Activated naive CD8-positive, alpha-beta T cell treated with anti-CD3 and anti-CD28 coated beads, Interleukin-2, amount 10 ng/mL, durations not matched to agents 7 days and 5 days (primary cell): Measurements from ENCODE around the gene KCNH1. TPM values are rescaled to one million over a fixed set of nuclear protein-coding genes. Genes with fewer than 3 reads are reported as not detected.

Source experiments
- ATAC-seq: fragments of 150-1000 bp; cut with Tn5 transposase; one replicate; pipeline ENCODE4 v1.10.0; 2021; ENCODE audit warnings: low read depth, moderate library complexity
- POLR2A ChIA-PET: fragments of 350-600 bp; sonication (Branson Sonifier 250); formaldehyde crosslinking; loops from one replicate; lab custom pipeline; 2021; ENCODE audit warnings: antibody characterized with exemption; lab: Charles Lee
- DNase-seq: peaks from one replicate; pipeline ENCODE4 v3.0.0; 2021
- H3K27ac Mint-ChIP-seq: one replicate; pipeline ENCODE4 v1.8.0; 2022; ENCODE audit warnings: mild to moderate bottlenecking, mixed read lengths
- H3K27me3 Mint-ChIP-seq: one replicate; pipeline ENCODE4 v1.8.0; 2022; ENCODE audit warnings: mild to moderate bottlenecking, moderate library complexity, mixed read lengths
- H3K36me3 Mint-ChIP-seq: one replicate; pipeline ENCODE4 v1.8.0; 2021; ENCODE audit warnings: mild to moderate bottlenecking, mixed read lengths
- H3K4me1 Mint-ChIP-seq: one replicate; pipeline ENCODE4 v1.8.0; 2021; ENCODE audit warnings: mixed read lengths
- H3K4me3 Mint-ChIP-seq: one replicate; pipeline ENCODE4 v1.8.0; 2022; ENCODE audit warnings: mild to moderate bottlenecking, moderate library complexity, mixed read lengths
- H3K9me3 Mint-ChIP-seq: one replicate; pipeline ENCODE4 v1.8.0; 2021; ENCODE audit warnings: mixed read lengths
- total RNA-seq, 2 experiments: library from RNA; stranded (reverse); gene quantifications; one replicate each; pipeline ENCODE4 v1.2.3, GENCODE V29; 2021

Gene KCNH1
- total RNA-seq, 2 experiments from 2014 or later: not detected

DNA sequence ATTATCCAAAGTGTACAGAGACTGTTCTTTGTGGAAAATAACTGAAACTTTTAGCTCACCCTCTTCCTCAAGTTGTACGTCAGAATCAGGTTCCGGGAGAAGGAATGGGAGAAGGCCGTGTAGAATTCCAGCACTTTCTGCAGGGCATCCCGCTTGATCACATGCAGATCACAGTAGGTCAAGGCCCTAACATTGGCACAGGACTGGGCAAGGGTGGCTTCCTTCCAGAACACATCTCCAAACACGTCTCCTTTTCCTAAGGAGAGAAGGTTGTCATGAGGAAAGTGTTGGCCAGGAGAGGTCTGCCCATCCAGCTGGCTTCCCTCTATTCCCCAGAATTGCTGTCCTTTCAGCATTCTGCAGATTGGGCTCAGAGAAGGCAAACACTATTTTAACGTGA is 358.7 kb downstream of the KCNH1 start:
- Mint-ChIP-seq H3K4me3 (no peak overlapping the region), H3K36me3 (no peaks in the 10 kb centered on the region), H3K27ac (no peak overlapping the region), H3K9me3 (no peaks in the 10 kb centered on the region), H3K4me1 (no peaks in the 10 kb centered on the region), H3K27me3 (peaks cover 10% of the 10 kb centered on the region)
- POLR2A ChIA-PET: no interaction called here
- DNase-seq (no peak), ATAC-seq (no peak)

- DNase-seq: no peak
- Mint-ChIP-seq H3K27ac (no peak overlapping the region), H3K36me3 (no peaks in the 10 kb centered on the region), H3K4me3 (no peak overlapping the region), H3K27me3 (peaks cover 9% of the 10 kb centered on the region), H3K4me1 (no peaks in the 10 kb centered on the region), H3K9me3 (no peaks in the 10 kb centered on the region)
- ATAC-seq: no peak
- POLR2A ChIA-PET: no interaction called here
These were observed 360.5 kb downstream of the KCNH1 start for GRCh38 chr1:210773450-210773849.

DNA sequence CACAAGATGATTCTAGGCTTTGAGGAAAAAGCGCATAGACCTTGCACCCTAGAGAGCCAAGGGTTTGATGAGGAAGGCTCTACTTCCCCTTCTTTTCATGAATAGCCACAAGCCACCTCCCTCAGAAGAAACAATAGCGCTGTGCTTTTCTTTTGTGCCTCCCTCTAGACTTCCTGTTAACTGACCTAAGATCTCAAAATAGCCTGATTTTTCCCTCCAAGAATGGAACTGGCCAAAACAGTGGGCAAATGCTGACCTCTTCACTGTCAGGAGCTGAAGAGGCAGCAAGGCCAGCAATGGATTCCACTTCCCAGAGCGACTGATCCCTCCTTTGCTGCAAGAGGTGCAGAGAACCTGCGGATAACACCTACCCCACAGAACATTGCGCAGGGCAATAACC is 362.8 kb downstream of the KCNH1 start:
- POLR2A ChIA-PET: no interaction called here

GRCh38 chr1:210770396-210770984 is 363.5 kb downstream of the KCNH1 start:
- Mint-ChIP-seq H3K27me3 (peaks cover 7% of the 10 kb centered on the region), H3K4me1 (no peaks in the 10 kb centered on the region), H3K36me3 (no peaks in the 10 kb centered on the region), H3K9me3 (no peaks in the 10 kb centered on the region), H3K4me3 (no peak overlapping the region), H3K27ac (no peak overlapping the region)
- no peak for ATAC-seq
- no peak for DNase-seq
- POLR2A ChIA-PET: no interaction called here

More for the DNA sequence above, 362.8 kb downstream of the KCNH1 start:
- H3K4me3 Mint-ChIP-seq: no peak overlapping the region
- DNase-seq (no peak), ATAC-seq (no peak)
- H3K4me1 Mint-ChIP-seq: no peaks in the 10 kb centered on the region
- H3K27me3 Mint-ChIP-seq: peaks cover 7% of the 10 kb centered on the region
- H3K27ac Mint-ChIP-seq: no peak overlapping the region
- H3K9me3 Mint-ChIP-seq: no peaks in the 10 kb centered on the region
- no peaks in the 10 kb centered on the region for H3K36me3 Mint-ChIP-seq

DNA sequence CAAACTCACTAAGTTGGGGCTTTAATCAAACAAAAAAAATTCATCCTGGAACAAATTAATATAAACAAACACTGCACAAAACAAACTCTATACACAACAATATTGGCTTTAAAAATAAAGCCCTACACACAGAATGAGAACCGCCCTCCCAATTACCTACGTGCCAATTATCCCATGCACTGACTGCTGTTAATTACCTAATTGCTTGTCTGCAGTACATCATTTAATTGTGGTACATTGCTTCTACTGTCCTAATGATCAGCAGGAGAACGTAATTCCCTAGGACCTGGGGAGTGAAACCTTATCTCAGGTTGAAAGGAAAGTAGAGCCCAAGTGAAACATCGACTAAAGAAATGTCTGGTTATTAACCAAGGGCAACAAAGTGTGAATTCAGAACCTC is 364.5 kb downstream of the KCNH1 start:
- no peaks in the 10 kb centered on the region for H3K4me1 Mint-ChIP-seq
- DNase-seq (no peak), ATAC-seq (no peak)
- no peak overlapping the region for H3K4me3 Mint-ChIP-seq
- POLR2A ChIA-PET: no interaction called here
- no peaks in the 10 kb centered on the region for H3K9me3 Mint-ChIP-seq
- no peaks in the 10 kb centered on the region for H3K36me3 Mint-ChIP-seq
- H3K27ac Mint-ChIP-seq: no peak overlapping the region
- peaks cover 4% of the 10 kb centered on the region for H3K27me3 Mint-ChIP-seq

GRCh38 chr1:210764536-210764935 is 369.4 kb downstream of the KCNH1 start:
- no peaks in the 10 kb centered on the region for H3K36me3 Mint-ChIP-seq
- H3K27me3 Mint-ChIP-seq: peaks cover 16% of the 10 kb centered on the region
- POLR2A ChIA-PET: no interaction called here
- DNase-seq: no peak
- no peak overlapping the region for H3K27ac Mint-ChIP-seq
- no peak overlapping the region for H3K4me3 Mint-ChIP-seq
- no peak for ATAC-seq
- peaks cover 2% of the 10 kb centered on the region for H3K9me3 Mint-ChIP-seq
- no peaks in the 10 kb centered on the region for H3K4me1 Mint-ChIP-seq

- Mint-ChIP-seq H3K4me3 (no peak overlapping the region), H3K27ac (no peak overlapping the region), H3K36me3 (no peaks in the 10 kb centered on the region), H3K9me3 (peaks cover 2% of the 10 kb centered on the region), H3K27me3 (peaks cover 16% of the 10 kb centered on the region), H3K4me1 (no peaks in the 10 kb centered on the region)
- POLR2A ChIA-PET: no interaction called here
- ATAC-seq (no peak), DNase-seq (no peak)
These were observed 375.2 kb downstream of the KCNH1 start for GRCh38 chr1:210758761-210759160.

DNA sequence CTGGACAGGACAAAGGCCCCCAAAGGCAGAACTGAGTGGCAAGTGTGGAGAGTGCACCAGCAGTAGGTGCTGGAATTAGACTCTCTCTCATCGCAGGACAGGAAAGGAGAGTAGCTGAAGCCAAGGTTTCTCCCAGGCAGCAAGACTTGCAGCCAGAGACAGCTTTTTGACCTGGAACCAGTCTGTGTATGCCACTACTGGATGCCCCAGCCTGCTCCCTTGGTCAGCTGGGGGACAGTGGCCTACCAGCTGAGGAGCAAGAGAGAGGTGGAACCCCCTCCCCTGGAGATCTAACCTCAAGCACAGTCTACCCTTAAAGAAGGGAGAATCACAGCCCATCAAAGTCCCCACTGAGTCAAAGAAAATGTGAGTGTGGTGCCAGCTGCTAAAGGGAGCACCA is 375.7 kb downstream of the KCNH1 start:
- Mint-ChIP-seq H3K4me3 (no peak overlapping the region), H3K36me3 (no peaks in the 10 kb centered on the region), H3K9me3 (peaks cover 2% of the 10 kb centered on the region), H3K27ac (no peak overlapping the region), H3K4me1 (no peaks in the 10 kb centered on the region), H3K27me3 (peaks cover 16% of the 10 kb centered on the region)
- ATAC-seq (no peak), DNase-seq (no peak)
- POLR2A ChIA-PET: no interaction called here

DNA sequence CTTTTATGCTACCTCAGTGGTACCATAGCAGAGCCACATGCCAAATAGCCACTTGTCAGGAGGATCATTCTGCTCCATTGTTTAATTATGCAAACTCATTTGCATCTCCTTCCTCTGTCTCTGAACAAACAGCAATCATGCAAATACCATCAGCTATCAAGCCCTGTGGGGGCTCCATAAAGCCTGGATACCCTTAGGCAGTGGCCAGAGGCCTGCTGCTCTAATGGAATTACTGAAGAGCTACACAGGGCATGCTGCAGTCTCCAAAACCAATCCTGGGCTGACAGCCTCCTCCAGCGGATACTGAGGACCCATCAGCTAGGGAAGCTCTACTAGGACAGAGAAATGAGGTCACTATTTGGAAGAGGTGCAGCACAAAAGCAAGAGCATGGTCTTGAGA is 376.3 kb downstream of the KCNH1 start:
- peaks cover 11% of the 10 kb centered on the region for H3K27me3 Mint-ChIP-seq
- ATAC-seq (no peak), DNase-seq (no peak)
- peaks cover 2% of the 10 kb centered on the region for H3K9me3 Mint-ChIP-seq
- no peak overlapping the region for H3K4me3 Mint-ChIP-seq
- H3K4me1 Mint-ChIP-seq: no peaks in the 10 kb centered on the region
- H3K27ac Mint-ChIP-seq: no peak overlapping the region
- POLR2A ChIA-PET: no interaction called here
- no peaks in the 10 kb centered on the region for H3K36me3 Mint-ChIP-seq

GRCh38 chr1:210755991-210756659 is 377.8 kb downstream of the KCNH1 start:
- Mint-ChIP-seq H3K36me3 (no peaks in the 10 kb centered on the region), H3K27ac (no peak overlapping the region)

DNA sequence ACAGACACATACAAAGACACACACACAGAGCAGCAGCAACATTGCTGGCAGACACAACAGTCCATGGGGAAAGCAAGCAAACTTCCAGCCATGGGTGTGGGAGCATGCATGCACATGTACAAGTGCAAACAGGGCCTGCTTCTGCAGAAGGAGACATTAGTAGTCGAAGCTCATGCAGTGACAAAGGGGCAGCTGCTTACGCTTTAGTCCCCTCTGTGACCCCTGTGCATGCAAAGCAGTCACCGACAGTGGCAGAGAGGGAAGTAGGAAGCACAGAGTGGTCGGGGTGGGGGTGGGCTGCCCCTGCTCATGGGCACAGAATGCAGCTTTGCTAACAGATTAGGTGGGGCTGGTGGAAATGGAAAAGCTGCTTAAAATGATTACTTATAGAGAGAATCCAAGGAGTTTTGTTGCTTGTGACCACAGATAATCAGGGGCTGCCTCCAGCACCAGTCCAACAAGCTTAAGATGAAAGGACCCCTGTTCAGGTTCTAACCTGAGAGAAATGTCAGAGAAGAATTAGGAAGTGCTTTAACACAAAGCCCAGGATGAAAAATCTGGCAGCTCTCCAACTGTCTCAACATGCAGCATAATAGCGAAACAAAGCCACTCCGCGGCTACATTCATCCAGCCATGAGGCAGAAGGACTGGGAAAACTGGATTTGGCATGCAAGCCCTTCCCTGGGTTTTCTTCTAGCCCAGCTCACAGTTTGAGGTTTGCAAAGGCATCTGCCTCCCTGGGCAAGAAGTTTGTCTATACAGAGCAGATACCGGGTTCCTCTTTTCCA is 378.9 kb downstream of the KCNH1 start:
- peaks cover 10% of the 10 kb centered on the region for H3K27me3 Mint-ChIP-seq
- H3K36me3 Mint-ChIP-seq: no peaks in the 10 kb centered on the region
- no peak overlapping the region for H3K4me3 Mint-ChIP-seq
- no peak overlapping the region for H3K27ac Mint-ChIP-seq
- no peaks in the 10 kb centered on the region for H3K9me3 Mint-ChIP-seq
- H3K4me1 Mint-ChIP-seq: no peaks in the 10 kb centered on the region
- DNase-seq: no peak
- no peak for ATAC-seq
- POLR2A ChIA-PET: no interaction called here

More at GRCh38 chr1:210755991-210756659, 377.8 kb downstream of the KCNH1 start:
- no peaks in the 10 kb centered on the region for H3K9me3 Mint-ChIP-seq
- ATAC-seq (no peak), DNase-seq (no peak)
- no peak overlapping the region for H3K4me3 Mint-ChIP-seq
- H3K4me1 Mint-ChIP-seq: no peaks in the 10 kb centered on the region
- peaks cover 8% of the 10 kb centered on the region for H3K27me3 Mint-ChIP-seq
- POLR2A ChIA-PET: no interaction called here

GRCh38 chr1:210751911-210752310 is 382.0 kb downstream of the KCNH1 start:
- Mint-ChIP-seq H3K9me3 (no peaks in the 10 kb centered on the region), H3K27ac (no peak overlapping the region), H3K27me3 (peaks cover 10% of the 10 kb centered on the region), H3K36me3 (no peaks in the 10 kb centered on the region), H3K4me1 (no peaks in the 10 kb centered on the region), H3K4me3 (no peak overlapping the region)
- POLR2A ChIA-PET: no interaction called here
- DNase-seq (no peak), ATAC-seq (no peak)

DNA sequence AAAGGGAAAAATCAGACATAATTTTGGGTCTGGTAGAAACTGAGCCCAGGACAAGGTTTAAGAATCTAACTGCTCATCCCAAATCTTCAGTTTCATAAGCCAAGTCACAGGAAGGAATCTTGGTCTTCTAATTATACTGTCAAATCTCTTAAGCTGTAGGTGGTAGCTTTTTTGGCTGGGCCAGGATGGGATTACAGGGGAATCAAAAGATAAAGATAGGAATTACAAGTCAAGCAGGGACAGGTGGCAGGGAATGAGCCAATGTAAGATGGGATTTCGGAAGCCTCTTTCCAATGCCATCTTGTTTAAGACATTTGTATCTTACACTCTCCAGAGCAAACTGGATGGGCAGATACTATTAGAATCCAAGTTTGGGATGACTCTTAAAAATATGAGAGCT is 383.5 kb downstream of the KCNH1 start:
- H3K4me3 Mint-ChIP-seq: no peak overlapping the region
- H3K4me1 Mint-ChIP-seq: no peaks in the 10 kb centered on the region
- peaks cover 10% of the 10 kb centered on the region for H3K27me3 Mint-ChIP-seq
- no peak overlapping the region for H3K27ac Mint-ChIP-seq
- DNase-seq (no peak), ATAC-seq (no peak)
- H3K36me3 Mint-ChIP-seq: no peaks in the 10 kb centered on the region
- POLR2A ChIA-PET: no interaction called here
- H3K9me3 Mint-ChIP-seq: no peaks in the 10 kb centered on the region

DNA sequence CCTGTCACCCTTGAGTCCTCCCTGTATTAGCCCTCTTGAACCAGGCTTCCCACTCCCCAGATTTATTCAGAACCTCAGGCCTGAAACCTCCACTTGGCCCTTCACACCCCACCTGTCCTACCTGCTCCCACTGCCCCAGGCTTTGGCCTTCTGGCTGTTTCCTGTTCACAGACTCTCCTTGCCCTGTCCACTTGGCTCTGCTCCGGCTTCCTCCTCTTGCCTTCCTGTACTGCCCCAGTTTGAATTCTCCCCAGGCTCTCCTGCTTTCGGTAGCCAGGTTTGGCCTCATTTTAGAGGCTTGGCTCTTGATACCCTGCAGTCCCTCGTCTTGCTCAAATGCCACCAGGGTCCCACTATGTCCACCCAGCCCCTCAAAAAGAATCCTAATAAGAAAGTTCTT is 385.2 kb downstream of the KCNH1 start:
- H3K27me3 Mint-ChIP-seq: peaks cover 7% of the 10 kb centered on the region
- no peaks in the 10 kb centered on the region for H3K36me3 Mint-ChIP-seq
- DNase-seq (no peak), ATAC-seq (no peak)
- no peaks in the 10 kb centered on the region for H3K4me1 Mint-ChIP-seq
- POLR2A ChIA-PET: no interaction called here
- H3K27ac Mint-ChIP-seq: no peak overlapping the region
- no peak overlapping the region for H3K4me3 Mint-ChIP-seq
- H3K9me3 Mint-ChIP-seq: no peaks in the 10 kb centered on the region
